Keratinocyte (primary cell): ENCODE measurements around the gene TRPC3.

Experiments
- EZH2 ChIP-seq: IDR thresholded peaks from one replicate; pipeline ENCODE4 v1.6.1; 2012; ENCODE audit warnings: inconsistent platforms, mild to moderate bottlenecking, low read length, moderate library complexity
- TF ChIP-seq, protein P1 (sequence below), 3 experiments: IDR thresholded peaks in 1 of 3; conservative IDR thresholded peaks in 1 of 3; optimal IDR thresholded peaks in 1 of 3; 2 replicates in 2 of 3; 3 replicates in 1 of 3; pipeline versions ENCODE3 to v1.5.1; 2011; ENCODE audit warnings: low read length in 3 of 3, mild to moderate bottlenecking in 3 of 3, moderate library complexity in 2 of 3, control low read depth in 1 of 3, inconsistent platforms in 1 of 3; ENCODE audit not compliant: insufficient read depth in 2 of 3; ENCODE audit errors: extremely low read depth in 1 of 3

DNA sequence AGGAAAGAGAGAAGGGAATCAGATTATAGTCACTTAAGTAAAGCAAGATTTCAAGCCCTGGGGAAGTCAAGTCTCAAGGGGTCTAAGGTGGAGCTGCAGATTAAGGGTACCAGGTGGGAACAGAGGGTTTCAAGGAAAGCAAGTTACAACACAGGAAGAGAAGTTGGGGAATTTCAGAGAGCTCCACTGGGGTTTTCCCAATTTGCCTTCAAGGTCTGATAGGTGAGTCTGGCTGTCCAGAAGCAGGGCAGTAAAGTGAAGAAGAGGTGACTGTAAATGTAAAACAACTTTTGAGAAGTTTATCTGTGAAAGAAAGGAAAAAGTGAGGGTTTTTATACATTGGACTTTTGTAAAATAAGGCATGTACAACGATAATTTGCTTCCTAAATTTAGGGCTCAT lies 37.1 kb upstream of the TRPC3 start:
- TF ChIP-seq EZH2, result no peak
- TF ChIP-seq, protein P1, sequence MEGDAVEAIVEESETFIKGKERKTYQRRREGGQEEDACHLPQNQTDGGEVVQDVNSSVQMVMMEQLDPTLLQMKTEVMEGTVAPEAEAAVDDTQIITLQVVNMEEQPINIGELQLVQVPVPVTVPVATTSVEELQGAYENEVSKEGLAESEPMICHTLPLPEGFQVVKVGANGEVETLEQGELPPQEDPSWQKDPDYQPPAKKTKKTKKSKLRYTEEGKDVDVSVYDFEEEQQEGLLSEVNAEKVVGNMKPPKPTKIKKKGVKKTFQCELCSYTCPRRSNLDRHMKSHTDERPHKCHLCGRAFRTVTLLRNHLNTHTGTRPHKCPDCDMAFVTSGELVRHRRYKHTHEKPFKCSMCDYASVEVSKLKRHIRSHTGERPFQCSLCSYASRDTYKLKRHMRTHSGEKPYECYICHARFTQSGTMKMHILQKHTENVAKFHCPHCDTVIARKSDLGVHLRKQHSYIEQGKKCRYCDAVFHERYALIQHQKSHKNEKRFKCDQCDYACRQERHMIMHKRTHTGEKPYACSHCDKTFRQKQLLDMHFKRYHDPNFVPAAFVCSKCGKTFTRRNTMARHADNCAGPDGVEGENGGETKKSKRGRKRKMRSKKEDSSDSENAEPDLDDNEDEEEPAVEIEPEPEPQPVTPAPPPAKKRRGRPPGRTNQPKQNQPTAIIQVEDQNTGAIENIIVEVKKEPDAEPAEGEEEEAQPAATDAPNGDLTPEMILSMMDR (optimal IDR thresholded peaks at IDR 0.05 in 1 of 3, IDR thresholded peaks at IDR 0.05 in 1 of 3, conservative IDR thresholded peaks at IDR 0.05 in 1 of 3; ENCODE audit: extremely low read depth in 1 of 3, insufficient read depth in 2 of 3, low read length in 3 of 3), result no peak
